ENCODE results near the gene ARID3C.

Gene ARID3C

GRCh38 chr9:34628656-34629490 lies at the start of gene ARID3C:
Gene ARID3C (minus strand): TSS chr9:34629066. CDS start chr9:34628014, 1,052 bp downstream.
- no peak for DNase-seq

GRCh38 chr9:34675869-34676268 lies 47.0 kb upstream of the ARID3C start:
- DNase-seq: no peak

- DNase-seq: peak; percentile 87 to 92
Measured at GRCh38 chr9:34675048-34675714, 46.3 kb upstream of the ARID3C start.

GRCh38 chr9:34674440-34674839 lies 45.6 kb upstream of the ARID3C start:
- DNase-seq: no peak

GRCh38 chr9:34671307-34671706 lies 42.4 kb upstream of the ARID3C start:
- no peak for DNase-seq

- no peak for DNase-seq
Measured at GRCh38 chr9:34669809-34670562, 41.1 kb upstream of the ARID3C start.

GRCh38 chr9:34665381-34666250 lies 36.8 kb upstream of the ARID3C start:
- DNase-seq: peak; percentile 66 to 82

- no peak for DNase-seq
Measured at GRCh38 chr9:34665067-34665380, 36.2 kb upstream of the ARID3C start.

GRCh38 chr9:34664281-34665066 lies 35.6 kb upstream of the ARID3C start:
- DNase-seq: peak; percentile 74 to 82

- DNase-seq: no peak
Measured at GRCh38 chr9:34663303-34663605, 34.4 kb upstream of the ARID3C start.

GRCh38 chr9:34662526-34663302 lies 33.8 kb upstream of the ARID3C start, which contains the start of gene CCL27:
Gene CCL27 (minus strand): TSS chr9:34662657. CDS start chr9:34662633, 24 bp downstream.
- DNase-seq: no peak

- no peak for DNase-seq
Measured at GRCh38 chr9:34659592-34660253, 30.9 kb upstream of the ARID3C start.

GRCh38 chr9:34658461-34658860 lies 29.6 kb upstream of the ARID3C start:
- no peak for DNase-seq

- no peak for DNase-seq
Measured at GRCh38 chr9:34656992-34657391, 28.1 kb upstream of the ARID3C start.

- no peak for DNase-seq
Measured at GRCh38 chr9:34655394-34655793, 26.5 kb upstream of the ARID3C start.

- no peak for DNase-seq
Measured at GRCh38 chr9:34654323-34655051, 25.6 kb upstream of the ARID3C start.

- DNase-seq: peak in 1 of 2 experiments; percentile 33
Measured at GRCh38 chr9:34653151-34654072, 24.5 kb upstream of the ARID3C start.

- no peak for DNase-seq
Measured at GRCh38 chr9:34652602-34653000, 23.7 kb upstream of the ARID3C start.

All from Kasumi-1 (cell line).